Ascending aorta (tissue), 2 donors: ENCODE measurements around the gene TUT7. TPM values are rescaled to one million over a fixed set of nuclear protein-coding genes. Genes with fewer than 3 reads are reported as not detected.

Experiments used
- DNase-seq, 2 donors: peaks; one replicate each; pipeline ENCODE4 v3.0.0-alpha.2; 2019; ENCODE audit warnings: low spot score in 2 of 2
- H3K27ac ChIP-seq, 2 donors: fragments of 200-600 bp; sonication (generic); one replicate each; pipeline ENCODE4 v1.5.1; 2016 to 2017; ENCODE audit warnings: mild to moderate bottlenecking in 1 of 2
- H3K27me3 ChIP-seq: fragments of 200-600 bp; sonication (generic); one replicate; pipeline ENCODE4 v1.5.1; 2017
- H3K36me3 ChIP-seq, 2 donors: fragments of 200-600 bp; sonication (generic); one replicate each; pipeline ENCODE4 v1.5.1; 2016
- H3K4me1 ChIP-seq, 2 donors: fragments of 200-600 bp; sonication (generic); one replicate each; pipeline ENCODE4 v1.5.1; 2016 to 2017; ENCODE audit warnings: mild to moderate bottlenecking in 1 of 2
- H3K4me3 ChIP-seq, 2 donors: fragments of 200-600 bp; sonication (generic); one replicate each; pipeline ENCODE4 v1.5.1; 2016 to 2017; ENCODE audit warnings: mild to moderate bottlenecking in 1 of 2
- H3K9me3 ChIP-seq, 2 donors: fragments of 200-600 bp; sonication (generic); one replicate each; pipeline ENCODE4 v1.5.1; 2016
- CTCF ChIP-seq, 3 experiments: fragments of 200-600 bp in 2 of 3; fragments of 450-650 bp in 1 of 3; sonication (generic) in 2 of 3; IDR thresholded peaks; one replicate each; pipeline ENCODE4 v1.5.1; 2016 to 2019; ENCODE audit warnings: antibody characterized with exemption in 3 of 3, mild to moderate bottlenecking in 1 of 3, moderate library complexity in 1 of 3
- intact Hi-C: fragments of 100-400 bp; cut with DNase I; formaldehyde crosslinking; loops from one replicate; pipeline ENCODE4 v1.15.1; 2023
- total RNA-seq: library from RNA; depleted of rRNA; stranded (reverse); fragments of >200 nt; gene quantifications from one replicate; pipeline ENCODE4 v1.1.0, GENCODE V29; 2016

The TUT7 gene
- total RNA-seq, 1 donor from 2014 or later: 12.9 TPM

GRCh38 chr9:86324901-86325300 is 29.3 kb downstream of the TUT7 start:
- H3K36me3 ChIP-seq: peaks cover 66 to 90% of the 10 kb centered on the region in 2 donors
- TF ChIP-seq CTCF (IDR thresholded peaks at IDR 0.05): no peak

GRCh38 chr9:86324308-86324707 is 29.9 kb downstream of the TUT7 start:
- intact Hi-C loops: no loop called here
- Histone ChIP-seq H3K4me3 (no peak overlapping the region), H3K4me1 (no peaks in the 10 kb centered on the region), H3K9me3 (no peaks in the 10 kb centered on the region), H3K36me3 (peaks cover 70 to 95% of the 10 kb centered on the region in 2 donors), H3K27ac (no peak overlapping the region), H3K27me3 (no peaks in the 10 kb centered on the region)
- DNase-seq: no peak
- no peak for TF ChIP-seq CTCF (IDR thresholded peaks at IDR 0.05)

More at GRCh38 chr9:86324901-86325300, 29.3 kb downstream of the TUT7 start:
- no peaks in the 10 kb centered on the region for H3K27me3 ChIP-seq
- no peak overlapping the region for H3K27ac ChIP-seq
- no peak overlapping the region for H3K4me3 ChIP-seq
- intact Hi-C loops: no loop called here
- DNase-seq: no peak
- no peaks in the 10 kb centered on the region for H3K9me3 ChIP-seq
- no peaks in the 10 kb centered on the region for H3K4me1 ChIP-seq

- no peak overlapping the region for H3K27ac ChIP-seq
- intact Hi-C loops: no loop called here
- no peaks in the 10 kb centered on the region for H3K27me3 ChIP-seq
- H3K4me1 ChIP-seq: no peaks in the 10 kb centered on the region
- no peak for TF ChIP-seq CTCF (IDR thresholded peaks at IDR 0.05)
- no peaks in the 10 kb centered on the region for H3K9me3 ChIP-seq
- peaks cover 81 to 97% of the 10 kb centered on the region in 2 donors for H3K36me3 ChIP-seq
- H3K4me3 ChIP-seq: no peak overlapping the region
- DNase-seq: no peak
Measured at GRCh38 chr9:86322973-86323644, 31.1 kb downstream of the TUT7 start.

- Histone ChIP-seq H3K27me3 (no peaks in the 10 kb centered on the region), H3K27ac (no peak overlapping the region), H3K9me3 (no peaks in the 10 kb centered on the region), H3K4me3 (no peak overlapping the region), H3K4me1 (no peaks in the 10 kb centered on the region), H3K36me3 (peaks cover 73 to 96% of the 10 kb centered on the region in 2 donors)
- intact Hi-C loops: no loop called here
- no peak for TF ChIP-seq CTCF (IDR thresholded peaks at IDR 0.05)
- DNase-seq: no peak
Measured at GRCh38 chr9:86321373-86321772, 32.8 kb downstream of the TUT7 start.

- no peak overlapping the region for H3K27ac ChIP-seq
- no peak for DNase-seq
- H3K27me3 ChIP-seq: no peaks in the 10 kb centered on the region
- no peak for TF ChIP-seq CTCF (IDR thresholded peaks at IDR 0.05)
- intact Hi-C loops: no loop called here
- H3K9me3 ChIP-seq: no peaks in the 10 kb centered on the region
- no peaks in the 10 kb centered on the region for H3K4me1 ChIP-seq
- no peak overlapping the region for H3K4me3 ChIP-seq
- H3K36me3 ChIP-seq: peaks cover 60 to 74% of the 10 kb centered on the region in 2 donors
Measured at GRCh38 chr9:86318187-86318586, 36.0 kb downstream of the TUT7 start.
